ENCODE results near the gene UBXN1.
"Not testable (repeated sequence)": the region's sequence is repeated elsewhere in the genome, so short reads cannot be mapped to it uniquely, and the experiment has no call there.

UBXN1 gene

GRCh38 chr11:62673196-62673525, 5.7 kb downstream of the UBXN1 start:
- DNase-seq (ENCODE audit: low read depth in 3 of 3) = no peak

GRCh38 chr11:62671608-62672389, 7.1 kb downstream of the UBXN1 start, which contains the start of the genes LBHD1 and UQCC3:
Gene LBHD1 (minus strand): TSS chr11:62672267. CDS start chr11:62670031, 2,236 bp downstream.
Gene UQCC3 (plus strand): TSS chr11:62671673. CDS start chr11:62671746, 73 bp downstream.
- DNase-seq (ENCODE audit: low read depth in 3 of 3) = peak; percentile 49 to 56 (median 52)

GRCh38 chr11:62671236-62671607, 7.7 kb downstream of the UBXN1 start:
- no peak for DNase-seq (ENCODE audit: low read depth in 3 of 3)

GRCh38 chr11:62669420-62670161, 9.3 kb downstream of the UBXN1 start:
- no peak for DNase-seq (ENCODE audit: low read depth in 3 of 3)

- no peak for DNase-seq (ENCODE audit: low read depth in 3 of 3)
Observed at GRCh38 chr11:62667460-62667859, 11.4 kb downstream of the UBXN1 start.

GRCh38 chr11:62666259-62666926, 12.5 kb downstream of the UBXN1 start:
- DNase-seq (ENCODE audit: low read depth in 3 of 3) = no peak

GRCh38 chr11:62665599-62666258, 13.1 kb downstream of the UBXN1 start:
- peak; percentile 51 to 61 (median 60) for DNase-seq (ENCODE audit: low read depth in 3 of 3)

GRCh38 chr11:62665075-62665598, 13.7 kb downstream of the UBXN1 start, which contains the start of the genes C11orf98 and CSKMT:
Gene C11orf98 (minus strand): TSS chr11:62665210. CDS start chr11:62665169, 41 bp downstream.
Gene CSKMT (plus strand): TSS chr11:62665312. CDS start chr11:62665880, 568 bp downstream.
- DNase-seq (ENCODE audit: low read depth in 3 of 3) = peak; percentile 92 to 95 (median 94)

- DNase-seq (ENCODE audit: low read depth in 3 of 3) = no peak
Observed at GRCh38 chr11:62664405-62665074, 14.3 kb downstream of the UBXN1 start.

- no peak for DNase-seq (ENCODE audit: low read depth in 3 of 3)
Observed at GRCh38 chr11:62656796-62657429, 22.0 kb downstream of the UBXN1 start.

- no peak for DNase-seq (ENCODE audit: low read depth in 3 of 3)
Observed at GRCh38 chr11:62654297-62654696, 24.6 kb downstream of the UBXN1 start.

- DNase-seq (ENCODE audit: low read depth in 3 of 3) = no peak
Observed at GRCh38 chr11:62652161-62653006, 26.5 kb downstream of the UBXN1 start.

- DNase-seq (ENCODE audit: low read depth in 3 of 3) = not testable (repeated sequence)
Observed at GRCh38 chr11:62650283-62650682, 28.6 kb downstream of the UBXN1 start.

- no peak for DNase-seq (ENCODE audit: low read depth in 3 of 3)
Observed at GRCh38 chr11:62649486-62649885, 29.4 kb downstream of the UBXN1 start.

GRCh38 chr11:62648967-62649364, 29.9 kb downstream of the UBXN1 start:
- no peak for DNase-seq (ENCODE audit: low read depth in 3 of 3)

GRCh38 chr11:62648185-62648966, 30.5 kb downstream of the UBXN1 start:
- DNase-seq (ENCODE audit: low read depth in 3 of 3) = no peak

- no peak for DNase-seq (ENCODE audit: low read depth in 3 of 3)
Observed at GRCh38 chr11:62647609-62648005, 31.3 kb downstream of the UBXN1 start.

- no peak for DNase-seq (ENCODE audit: low read depth in 3 of 3)
Observed at GRCh38 chr11:62646825-62647608, 31.9 kb downstream of the UBXN1 start.

Measured in stimulated activated CD4-positive, alpha-beta T cell treated with anti-CD3 and anti-CD28 coated beads, TNF-alpha, amount 100 ng/mL, for 4 hours (primary cell).